IMR-90 (cell line): ENCODE results near the gene UBE2A. TPM values are rescaled to one million over a fixed set of nuclear protein-coding genes. Genes with fewer than 3 reads are reported as not detected.

Experiments
- ATAC-seq: fragments of 200-7000 bp; cut with Tn5 transposase; 2 replicates; pipeline ENCODE4 v1.9.1; 2020; ENCODE audit warnings: low read depth, mild to moderate bottlenecking, moderate library complexity
- BruUV-seq: library from RNA; stranded (reverse); fragments of 400-500 nt; replicated peaks from 2 replicates; lab custom pipeline; 2021; lab: Mats Ljungman, UMichigan
- CTCF ChIA-PET: fragments of 300-600 bp; formaldehyde crosslinking; extraction: SDS; loops from one replicate; lab custom pipeline; 2021; ENCODE audit warnings: antibody characterized with exemption; lab: Yijun Ruan, JAX
- POLR2A ChIA-PET: fragments of 300-600 bp; sonication (Branson Sonifier 250); formaldehyde crosslinking; loops from one replicate; lab custom pipeline; 2022; ENCODE audit warnings: antibody characterized with exemption; ENCODE audit not compliant: unreplicated experiment; lab: Charles Lee
- DNase-seq: peaks from one replicate; pipeline ENCODE4 v3.0.0; 2013
- H2AFZ ChIP-seq: replicated peaks from 2 replicates; pipeline ENCODE3; 2013; ENCODE audit warnings: low read length, mild to moderate bottlenecking; ENCODE audit not compliant: poor library complexity
- H2AK5ac ChIP-seq: 2 replicates; pipeline ENCODE4 v1.6.1; 2013; ENCODE audit warnings: low read depth, low read length, inconsistent platforms
- H2AK9ac ChIP-seq: replicated peaks from 2 replicates; pipeline ENCODE3; 2013; ENCODE audit warnings: mild to moderate bottlenecking, low read depth, low read length, moderate library complexity; ENCODE audit not compliant: poor library complexity
- H2BK120ac ChIP-seq: 2 replicates; pipeline ENCODE4 v1.6.1; 2013; ENCODE audit warnings: low read depth, low read length, inconsistent platforms
- H2BK15ac ChIP-seq: 3 replicates; pipeline ENCODE4 v1.6.1; 2013; ENCODE audit warnings: low read depth, low read length, inconsistent platforms
- H2BK20ac ChIP-seq: 2 replicates; pipeline ENCODE4 v1.6.1; 2013; ENCODE audit warnings: low read depth, mild to moderate bottlenecking, inconsistent platforms, low read length, moderate library complexity
- H2BK5ac ChIP-seq: 2 replicates; pipeline ENCODE4 v1.6.1; 2013; ENCODE audit warnings: mild to moderate bottlenecking, low read depth, low read length, inconsistent platforms; ENCODE audit not compliant: poor library complexity, severe bottlenecking
- H3K14ac ChIP-seq: replicated peaks from 2 replicates; pipeline ENCODE4 v1.6.1; 2013; ENCODE audit warnings: low read depth, low read length, inconsistent platforms
- H3K18ac ChIP-seq: 2 replicates; pipeline ENCODE4 v1.6.1; 2013; ENCODE audit warnings: low read depth, low read length, control low read depth
- H3K23ac ChIP-seq: 2 replicates; pipeline ENCODE4 v1.6.1; 2013; ENCODE audit warnings: low read depth, low read length, inconsistent platforms
- H3K27ac ChIP-seq: 2 replicates; pipeline ENCODE4 v1.5.1; 2013; ENCODE audit warnings: mild to moderate bottlenecking, control low read depth, low read length; ENCODE audit not compliant: insufficient read depth
- H3K27me3 ChIP-seq: 2 replicates; pipeline ENCODE4 v1.6.1; 2013; ENCODE audit warnings: low read length; ENCODE audit not compliant: control insufficient read depth, insufficient read depth
- H3K36me3 ChIP-seq: 2 replicates; pipeline ENCODE4 v1.6.1; 2013; ENCODE audit warnings: low read length, mixed read lengths; ENCODE audit not compliant: control insufficient read depth, insufficient read depth
- H3K4ac ChIP-seq: 2 replicates; pipeline ENCODE4 v1.6.1; 2013; ENCODE audit warnings: low read depth, low read length, inconsistent platforms
- H3K4me1 ChIP-seq: 2 replicates; pipeline ENCODE4 v1.6.1; 2013; ENCODE audit warnings: low read length, mixed read lengths; ENCODE audit not compliant: control insufficient read depth, insufficient read depth
- H3K4me2 ChIP-seq: 2 replicates; pipeline ENCODE4 v1.6.1; 2013; ENCODE audit warnings: low read depth, mild to moderate bottlenecking, control low read depth, low read length, moderate library complexity
- H3K4me3 ChIP-seq: 2 replicates; pipeline ENCODE4 v1.5.1; 2013; ENCODE audit warnings: low read depth, mild to moderate bottlenecking, control low read depth, low read length, moderate library complexity; ENCODE audit not compliant: insufficient read depth
- H3K56ac ChIP-seq: 2 replicates; pipeline ENCODE4 v1.6.1; 2013; ENCODE audit warnings: low read length, inconsistent platforms; ENCODE audit not compliant: insufficient read depth; ENCODE audit errors: extremely low read depth
- H3K79me1 ChIP-seq, 2 experiments: 2 replicates each; pipeline ENCODE4 v1.6.1; 2013; ENCODE audit warnings: low read length in 2 of 2, inconsistent platforms in 1 of 2, low read depth in 1 of 2
- H3K9ac ChIP-seq: 2 replicates; pipeline ENCODE4 v1.6.1; 2013; ENCODE audit warnings: low read depth, low read length, control low read depth
- H3K9me1 ChIP-seq: 2 replicates; pipeline ENCODE4 v1.6.1; 2013; ENCODE audit warnings: low read length, inconsistent platforms; ENCODE audit not compliant: insufficient read depth
- H3K9me3 ChIP-seq: 2 replicates; pipeline ENCODE4 v1.6.1; 2013; ENCODE audit warnings: low read length; ENCODE audit not compliant: control insufficient read depth, insufficient read depth
- H4K20me1 ChIP-seq: 2 replicates; pipeline ENCODE4 v1.6.1; 2013; ENCODE audit warnings: low read length, inconsistent platforms; ENCODE audit not compliant: insufficient read depth
- H4K5ac ChIP-seq: 2 replicates; pipeline ENCODE4 v1.6.1; 2013; ENCODE audit warnings: mild to moderate bottlenecking, low read depth, low read length, control low read depth
- H4K8ac ChIP-seq, 2 experiments: 2 replicates each; pipeline ENCODE4 v1.6.1; 2013; ENCODE audit warnings: low read depth in 2 of 2, low read length in 2 of 2, control low read depth in 1 of 2, inconsistent platforms in 1 of 2
- H4K91ac ChIP-seq: 2 replicates; pipeline ENCODE4 v1.6.1; 2013; ENCODE audit warnings: low read depth, low read length, inconsistent platforms; ENCODE audit not compliant: insufficient read depth
- BHLHE40 ChIP-seq: fragments of 150-350 bp; IDR thresholded peaks from 2 replicates; pipeline ENCODE4 v1.6.1; 2016; ENCODE audit warnings: mild to moderate bottlenecking, low read depth, low read length
- CEBPB ChIP-seq: IDR thresholded peaks from 2 replicates; pipeline ENCODE4 v1.6.1; 2012; ENCODE audit warnings: low read depth, low read length, improper control_type of control experiment
- CHD1 ChIP-seq: IDR thresholded peaks from 2 replicates; pipeline ENCODE4 v1.6.1; 2012; ENCODE audit warnings: low read depth, low read length, improper control_type of control experiment
- FOS ChIP-seq: fragments of 150-350 bp; IDR thresholded peaks from 2 replicates; pipeline ENCODE4 v1.6.1; 2016; ENCODE audit warnings: low read depth, low read length
- MAFK ChIP-seq: IDR thresholded peaks from 2 replicates; pipeline ENCODE4 v1.6.1; 2012; ENCODE audit warnings: low read depth, low read length, improper control_type of control experiment
- MXI1 ChIP-seq: IDR thresholded peaks from 2 replicates; pipeline ENCODE4 v1.6.1; 2012; ENCODE audit warnings: low read depth, mild to moderate bottlenecking, low read length, moderate library complexity, borderline replicate concordance
- NFE2L2 ChIP-seq: fragments of 150-350 bp; IDR thresholded peaks from 2 replicates; pipeline ENCODE4 v1.6.1; 2016; ENCODE audit warnings: low read depth, mild to moderate bottlenecking, low read length
- POLR2A ChIP-seq: IDR thresholded peaks from 2 replicates; pipeline ENCODE4 v1.6.1; 2012; ENCODE audit warnings: mild to moderate bottlenecking, low read depth, low read length
- RCOR1 ChIP-seq: IDR thresholded peaks from 2 replicates; pipeline ENCODE4 v1.6.1; 2012; ENCODE audit warnings: mild to moderate bottlenecking, low read length, improper control_type of control experiment; ENCODE audit not compliant: insufficient replicate concordance
- RFX5 ChIP-seq: IDR thresholded peaks from 2 replicates; pipeline ENCODE4 v1.8.0; 2012; ENCODE audit warnings: low read depth, mild to moderate bottlenecking, low read length, moderate library complexity
- SMC3 ChIP-seq: fragments of 150-350 bp; IDR thresholded peaks from 2 replicates; pipeline ENCODE4 v1.6.1; 2016; ENCODE audit warnings: low read depth, mild to moderate bottlenecking, antibody characterized with exemption, low read length, moderate library complexity
- WGBS, 2 experiments: methylation state at CpG; one replicate each; pipeline versions ENCODE4 v1.1.5 to v1.1.7; 2013; ENCODE audit warnings: missing lambda C conversion rate in 2 of 2; ENCODE audit not compliant: insufficient read length in 1 of 2; ENCODE audit errors: extremely low coverage in 2 of 2; 5-methylcytosine and 5-hydroxymethylcytosine counted together
- dilution Hi-C: fragments of 300-500 bp; cut with HindIII; formaldehyde crosslinking; loops from one replicate; pipeline ENCODE4 v1.14.3; 2018; ENCODE audit warnings: low sequenced_read_pairs; ENCODE audit not compliant: unreplicated experiment
- in situ Hi-C: fragments of 300-500 bp; cut with MboI; formaldehyde crosslinking; loops from 3 replicates; pipeline ENCODE4 v1.14.3; 2019; ENCODE audit warnings: low sequenced_read_pairs, inconsistent platforms, mixed read lengths
- intact Hi-C: fragments of 100-400 bp; cut with micrococcal nuclease; formaldehyde crosslinking; loops from 2 replicates; pipeline ENCODE4 v1.10.0; 2022
- polyA plus RNA-seq, 3 experiments: library from polyadenylated mRNA; depleted of rRNA; stranded (reverse); fragments of >200 nt; gene quantifications; 2 replicates each; pipeline ENCODE4 v1.2.3, GENCODE V29; 2012; ENCODE audit warnings: low replicate concordance in 1 of 3
- total RNA-seq: library from RNA; depleted of rRNA; stranded (reverse); fragments of >200 nt; gene quantifications from 2 replicates; pipeline ENCODE4 v1.2.3, GENCODE V29; 2012
- TF ChIP-seq, protein P1 (sequence below): conservative IDR thresholded peaks from 2 replicates; pipeline ENCODE4 v1.5.1; 2012; ENCODE audit warnings: mild to moderate bottlenecking, low read depth, low read length, improper control_type of control experiment
- TF ChIP-seq, protein P2 (sequence below): fragments of 150-350 bp; IDR thresholded peaks from 2 replicates; pipeline ENCODE4 v1.6.1; 2017; ENCODE audit warnings: mild to moderate bottlenecking, antibody characterized with exemption, low read length, low read depth
- TF ChIP-seq, protein P3 (sequence below): fragments of 150-350 bp; IDR thresholded peaks from 2 replicates; pipeline ENCODE4 v1.6.1; 2016; ENCODE audit warnings: low read depth, mild to moderate bottlenecking, low read length, moderate library complexity, borderline replicate concordance

Gene UBE2A
- total and polyA plus RNA-seq, 2 of the 4 experiments (the other 2 are of a cell fraction): 12.9 to 50.5 TPM

DNA sequence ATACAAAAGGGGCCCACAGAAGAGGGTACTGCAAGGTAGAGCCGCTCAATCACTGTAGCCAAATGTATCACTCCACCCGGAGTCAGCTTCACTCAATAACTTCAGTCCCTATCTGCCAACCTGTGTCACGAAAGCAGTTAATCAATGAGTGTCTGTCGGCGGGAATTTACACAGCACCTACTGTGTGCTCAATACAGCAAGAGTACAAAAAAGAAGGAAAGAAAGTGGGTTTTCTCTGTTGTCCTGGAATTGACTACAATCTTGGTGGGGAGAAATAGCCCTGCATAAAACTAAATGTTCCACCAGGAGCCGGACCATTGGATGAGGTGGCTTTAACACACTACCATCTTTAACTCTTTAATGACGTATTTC lies 32.6 kb downstream of the UBE2A start:
- Histone ChIP-seq H3K4ac (no peak overlapping the region), H4K5ac (peak overlapping the region; percentile 55), H3K56ac (no peak overlapping the region), H3K4me1 (no peaks in the 10 kb centered on the region), H2AK5ac (no peak overlapping the region), H3K9ac (peak overlapping the region; percentile 69), H3K18ac (no peak overlapping the region), H3K14ac (peak overlapping the region; percentile 65; the same call in 1 of the 2 replicates), H2BK20ac (no peak overlapping the region), H3K27ac (peak overlapping the region; percentile 69; the same call in 1 of the 2 replicates), H3K36me3 (no peaks in the 10 kb centered on the region), H3K9me3 (no peaks in the 10 kb centered on the region), H3K4me3 (peak overlapping the region; percentile 51), H3K27me3 (no peaks in the 10 kb centered on the region), H3K9me1 (0 out of 2 replicates have a peak, but pooled peaks cover 3% of the 10 kb centered on the region), H3K79me1 (peaks cover 0 to 10% of the 10 kb centered on the region in 2 experiments; a peak in 1 of 4 replicates), H4K91ac (no peak overlapping the region), H4K20me1 (peaks cover 14% of the 10 kb centered on the region), H2AK9ac (peak overlapping the region; percentile 60), H2AFZ (peak overlapping the region; percentile 94), H3K4me2 (peak overlapping the region; percentile 78), H3K23ac (no peak overlapping the region), H4K8ac (peak overlapping the region; percentile 41 to 98), H2BK5ac (peak overlapping the region; percentile 72), H2BK15ac (no peak overlapping the region), H2BK120ac (no peak overlapping the region)
- CTCF ChIA-PET: no interaction called here
- TF ChIP-seq NFE2L2: no peak
- no peak for TF ChIP-seq CHD1
- TF ChIP-seq BHLHE40: no peak
- TF ChIP-seq RFX5: no peak
- no peak for TF ChIP-seq POLR2A
- TF ChIP-seq, protein P1, sequence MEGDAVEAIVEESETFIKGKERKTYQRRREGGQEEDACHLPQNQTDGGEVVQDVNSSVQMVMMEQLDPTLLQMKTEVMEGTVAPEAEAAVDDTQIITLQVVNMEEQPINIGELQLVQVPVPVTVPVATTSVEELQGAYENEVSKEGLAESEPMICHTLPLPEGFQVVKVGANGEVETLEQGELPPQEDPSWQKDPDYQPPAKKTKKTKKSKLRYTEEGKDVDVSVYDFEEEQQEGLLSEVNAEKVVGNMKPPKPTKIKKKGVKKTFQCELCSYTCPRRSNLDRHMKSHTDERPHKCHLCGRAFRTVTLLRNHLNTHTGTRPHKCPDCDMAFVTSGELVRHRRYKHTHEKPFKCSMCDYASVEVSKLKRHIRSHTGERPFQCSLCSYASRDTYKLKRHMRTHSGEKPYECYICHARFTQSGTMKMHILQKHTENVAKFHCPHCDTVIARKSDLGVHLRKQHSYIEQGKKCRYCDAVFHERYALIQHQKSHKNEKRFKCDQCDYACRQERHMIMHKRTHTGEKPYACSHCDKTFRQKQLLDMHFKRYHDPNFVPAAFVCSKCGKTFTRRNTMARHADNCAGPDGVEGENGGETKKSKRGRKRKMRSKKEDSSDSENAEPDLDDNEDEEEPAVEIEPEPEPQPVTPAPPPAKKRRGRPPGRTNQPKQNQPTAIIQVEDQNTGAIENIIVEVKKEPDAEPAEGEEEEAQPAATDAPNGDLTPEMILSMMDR: no peak
- TF ChIP-seq MXI1: no peak
- TF ChIP-seq SMC3: no peak
- TF ChIP-seq CEBPB: no peak
- no peak for TF ChIP-seq RCOR1
- TF ChIP-seq FOS: no peak
- TF ChIP-seq, protein P2, sequence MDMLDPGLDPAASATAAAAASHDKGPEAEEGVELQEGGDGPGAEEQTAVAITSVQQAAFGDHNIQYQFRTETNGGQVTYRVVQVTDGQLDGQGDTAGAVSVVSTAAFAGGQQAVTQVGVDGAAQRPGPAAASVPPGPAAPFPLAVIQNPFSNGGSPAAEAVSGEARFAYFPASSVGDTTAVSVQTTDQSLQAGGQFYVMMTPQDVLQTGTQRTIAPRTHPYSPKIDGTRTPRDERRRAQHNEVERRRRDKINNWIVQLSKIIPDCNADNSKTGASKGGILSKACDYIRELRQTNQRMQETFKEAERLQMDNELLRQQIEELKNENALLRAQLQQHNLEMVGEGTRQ: no peak
- no peak for TF ChIP-seq MAFK
- TF ChIP-seq, protein P3, sequence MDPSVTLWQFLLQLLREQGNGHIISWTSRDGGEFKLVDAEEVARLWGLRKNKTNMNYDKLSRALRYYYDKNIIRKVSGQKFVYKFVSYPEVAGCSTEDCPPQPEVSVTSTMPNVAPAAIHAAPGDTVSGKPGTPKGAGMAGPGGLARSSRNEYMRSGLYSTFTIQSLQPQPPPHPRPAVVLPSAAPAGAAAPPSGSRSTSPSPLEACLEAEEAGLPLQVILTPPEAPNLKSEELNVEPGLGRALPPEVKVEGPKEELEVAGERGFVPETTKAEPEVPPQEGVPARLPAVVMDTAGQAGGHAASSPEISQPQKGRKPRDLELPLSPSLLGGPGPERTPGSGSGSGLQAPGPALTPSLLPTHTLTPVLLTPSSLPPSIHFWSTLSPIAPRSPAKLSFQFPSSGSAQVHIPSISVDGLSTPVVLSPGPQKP: no peak
- 62% methylated on average over 2 of the region's 7 CpGs; no CpG with 5 or more reads in 1 of the 2 experiments for WGBS, 2 experiments
- no peak for DNase-seq
- POLR2A ChIA-PET: no interaction called here
- ATAC-seq: no peak
- in situ Hi-C loops (no loop called here), dilution Hi-C loops (no loop called here), intact Hi-C loops (loop anchor here (5.0 kb wide), 2 partner anchors 185 to 265 kb away; partner anchors contain the start of genes NDUFA1, RNF113A and RPL39)
- BruUV-seq: no TSS peak
